ENCODE data around the gene NAA11.

DNA sequence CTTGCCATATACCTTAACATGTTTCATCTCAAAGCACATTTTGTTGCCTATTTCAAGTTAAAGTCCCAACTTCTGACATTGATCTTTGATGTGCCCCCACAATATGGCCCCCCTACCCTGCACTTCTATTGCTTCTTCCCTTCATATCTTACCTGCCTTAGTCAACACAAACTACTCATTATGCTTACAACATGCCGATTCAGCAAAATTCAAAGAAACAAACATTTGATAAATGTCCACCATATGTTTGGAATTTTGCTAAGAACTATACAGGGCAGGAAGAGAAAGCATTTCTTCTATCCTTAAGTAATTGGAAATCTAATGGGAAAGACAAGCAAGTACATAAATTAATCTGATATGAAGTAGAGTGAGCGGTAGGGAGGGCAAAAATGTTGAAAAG, 25.6 kb downstream of the NAA11 start:
- TF ChIP-seq, protein P1, sequence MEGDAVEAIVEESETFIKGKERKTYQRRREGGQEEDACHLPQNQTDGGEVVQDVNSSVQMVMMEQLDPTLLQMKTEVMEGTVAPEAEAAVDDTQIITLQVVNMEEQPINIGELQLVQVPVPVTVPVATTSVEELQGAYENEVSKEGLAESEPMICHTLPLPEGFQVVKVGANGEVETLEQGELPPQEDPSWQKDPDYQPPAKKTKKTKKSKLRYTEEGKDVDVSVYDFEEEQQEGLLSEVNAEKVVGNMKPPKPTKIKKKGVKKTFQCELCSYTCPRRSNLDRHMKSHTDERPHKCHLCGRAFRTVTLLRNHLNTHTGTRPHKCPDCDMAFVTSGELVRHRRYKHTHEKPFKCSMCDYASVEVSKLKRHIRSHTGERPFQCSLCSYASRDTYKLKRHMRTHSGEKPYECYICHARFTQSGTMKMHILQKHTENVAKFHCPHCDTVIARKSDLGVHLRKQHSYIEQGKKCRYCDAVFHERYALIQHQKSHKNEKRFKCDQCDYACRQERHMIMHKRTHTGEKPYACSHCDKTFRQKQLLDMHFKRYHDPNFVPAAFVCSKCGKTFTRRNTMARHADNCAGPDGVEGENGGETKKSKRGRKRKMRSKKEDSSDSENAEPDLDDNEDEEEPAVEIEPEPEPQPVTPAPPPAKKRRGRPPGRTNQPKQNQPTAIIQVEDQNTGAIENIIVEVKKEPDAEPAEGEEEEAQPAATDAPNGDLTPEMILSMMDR (conservative IDR thresholded peaks at IDR 0.05 in 1 of 2, IDR thresholded peaks at IDR 0.05 in 1 of 2; ENCODE audit: low read depth in 1 of 2, low read length in 2 of 2): no peak
- TF ChIP-seq EZH2 (IDR thresholded peaks at IDR 0.05; ENCODE audit: low read length, missing control alignments): no peak
